Stimulated activated CD4-positive, alpha-beta T cell treated with anti-CD3 and anti-CD28 coated beads, Interleukin-15, amount 100 ng/mL, for 48 hours (primary cell): ENCODE data around the gene ACTC1.

Experiments
- DNase-seq, 2 donors: peaks; one replicate each; pipeline ENCODE4 v3.0.0-alpha.2; 2020; ENCODE audit warnings: low read depth in 2 of 2

ACTC1 gene

DNA sequence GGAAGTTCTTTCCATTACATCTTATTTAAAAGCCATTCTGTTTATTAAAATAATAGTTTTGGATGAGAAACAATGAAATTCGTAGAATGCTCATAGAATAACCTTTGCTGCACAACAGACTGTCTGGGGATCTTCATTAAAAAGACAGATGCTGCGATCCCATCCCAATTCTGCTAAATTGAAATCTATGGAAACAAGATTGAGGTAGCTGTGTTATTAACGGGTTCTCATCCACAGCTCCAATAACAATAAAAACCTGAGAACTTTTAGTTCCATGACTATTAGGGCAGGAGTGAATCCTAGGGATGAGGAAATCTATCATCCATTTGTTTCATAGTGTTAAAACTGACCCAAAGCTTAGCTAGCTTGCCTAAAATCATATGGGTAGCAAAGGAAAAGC, 38.1 kb downstream of the ACTC1 start:
- no peak for DNase-seq

DNA sequence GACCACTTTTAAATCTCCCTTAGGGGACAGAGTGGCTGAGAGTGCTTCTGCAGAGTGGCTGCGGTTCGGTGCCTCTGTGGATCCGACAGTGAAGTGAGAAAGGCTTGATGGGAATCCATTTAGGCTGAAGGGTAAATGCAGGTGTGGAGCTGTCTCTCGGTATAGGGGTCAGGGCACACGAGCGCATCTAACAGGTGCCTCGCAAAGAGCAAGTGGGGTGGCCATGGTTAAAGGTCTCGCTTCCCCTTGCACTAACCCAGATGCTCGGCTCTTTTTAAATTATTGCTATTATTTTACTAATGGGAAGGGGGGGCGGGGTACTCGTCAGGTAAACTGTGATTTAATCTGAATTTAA, 40.0 kb downstream of the ACTC1 start:
- DNase-seq = no peak

DNA sequence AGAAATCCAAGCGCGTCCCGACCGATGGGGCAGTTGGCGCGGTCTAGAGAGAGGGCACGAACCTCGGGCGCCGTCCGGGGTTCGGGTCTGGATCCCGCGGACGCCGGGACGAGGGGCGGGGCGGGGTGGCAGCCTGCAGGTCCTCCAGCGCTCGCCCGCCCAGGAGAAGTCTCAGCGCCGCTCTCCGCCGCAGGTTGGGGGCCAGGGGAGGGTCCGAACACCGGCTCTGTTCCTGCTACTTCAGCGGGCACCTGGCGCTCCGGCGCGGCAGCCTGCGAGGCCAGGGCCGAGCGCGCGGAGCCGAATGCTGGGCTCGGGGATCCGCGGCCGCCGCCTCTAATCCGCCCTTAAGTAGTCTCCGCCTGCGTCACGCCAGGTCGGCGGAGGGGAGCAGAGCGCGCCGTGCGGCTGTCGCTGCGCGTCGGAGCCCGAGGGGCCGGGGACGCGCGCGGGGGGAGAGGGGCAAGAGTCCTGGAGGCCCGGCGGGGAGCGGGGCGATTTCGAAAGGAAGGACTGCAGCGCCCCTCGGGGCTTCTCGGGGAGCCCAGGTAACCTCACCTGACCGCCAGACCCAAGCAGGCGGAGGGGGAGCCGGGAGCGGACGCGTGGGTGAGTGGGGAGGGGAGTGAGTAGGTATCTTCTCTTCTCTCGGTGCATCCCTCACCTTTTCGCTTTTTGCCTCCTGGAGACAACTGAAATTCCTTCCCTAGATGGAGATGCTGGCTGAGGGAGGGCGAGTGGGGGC, 40.5 kb downstream of the ACTC1 start, which contains the start of gene GJD2:
TSS of gene GJD2 (minus strand) at position 325 of the 745 bp plus-strand sequence. CDS start 510 bp downstream, outside the sequence.
- DNase-seq = no peak

DNA sequence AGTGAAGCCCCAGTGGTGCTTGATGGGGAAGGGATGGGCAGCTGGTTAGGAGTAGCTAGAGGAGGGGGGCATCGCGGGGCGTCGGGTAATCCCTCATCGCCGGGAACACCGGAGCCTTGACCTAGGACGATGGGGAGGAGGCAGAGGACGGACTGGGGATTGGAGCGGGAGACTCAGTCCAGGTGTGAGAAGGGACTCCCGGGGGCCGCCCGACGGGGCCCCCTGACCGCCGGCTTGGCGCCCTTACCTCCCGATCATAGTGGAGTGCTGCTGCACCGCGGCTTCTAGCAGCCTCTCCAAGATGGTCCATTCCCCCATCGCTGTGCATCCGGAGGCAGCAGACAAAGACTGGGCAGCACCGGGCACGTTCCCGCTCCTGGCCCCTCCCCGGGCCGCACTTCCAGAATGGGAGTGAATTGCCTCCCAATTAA, 41.2 kb downstream of the ACTC1 start:
- no peak for DNase-seq

DNA sequence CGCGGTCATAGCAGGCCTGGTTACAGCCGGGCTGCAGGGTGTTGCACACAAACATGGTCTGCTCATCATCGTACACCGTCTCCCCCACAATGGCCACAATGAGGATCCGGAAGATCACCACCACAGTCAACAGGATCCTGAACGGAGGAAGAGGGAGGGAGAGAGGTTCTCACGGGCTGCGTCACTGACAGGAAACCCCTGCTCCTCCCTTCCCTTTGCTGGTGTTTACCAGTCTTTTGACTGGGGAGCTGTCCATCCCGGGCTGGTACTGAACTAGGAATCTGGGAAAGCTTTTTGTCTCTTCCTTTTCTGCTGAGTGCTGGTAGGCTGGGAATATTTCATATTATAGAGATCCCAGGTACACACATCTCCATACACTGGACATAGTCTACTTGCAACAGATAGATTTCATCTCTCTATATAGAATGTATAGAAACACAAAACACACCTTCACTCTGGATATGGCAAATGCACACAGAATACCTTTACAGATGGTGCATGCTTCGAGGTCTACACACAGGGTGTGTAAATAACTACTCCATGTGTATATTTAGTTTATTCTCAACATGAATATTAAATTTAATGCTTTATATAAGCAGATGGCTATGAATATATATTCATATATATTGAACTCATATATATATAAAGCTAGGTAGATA, 42.0 kb downstream of the ACTC1 start:
- DNase-seq = no peak

DNA sequence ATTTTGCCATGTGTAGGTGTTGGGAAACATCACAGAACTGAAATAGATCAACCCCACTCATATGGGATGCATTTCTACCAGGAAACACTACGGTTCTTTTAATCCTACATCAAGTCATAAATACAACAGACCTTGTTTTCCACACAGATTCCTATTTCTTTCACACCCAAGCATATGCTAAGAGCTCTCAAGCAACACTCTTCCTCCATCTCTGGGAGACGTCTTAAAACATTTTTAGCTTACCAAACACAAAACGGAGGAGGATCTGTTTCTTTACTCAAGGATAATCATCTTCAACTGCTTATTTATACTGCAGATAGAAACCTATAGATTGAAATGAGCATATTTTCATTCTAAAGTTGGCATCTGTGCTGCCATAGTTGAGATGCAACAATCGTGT, 45.7 kb downstream of the ACTC1 start:
- DNase-seq = no peak
